Stimulated activated CD8-positive, alpha-beta memory T cell treated with anti-CD3 and anti-CD28 coated beads, Interleukin-7, amount 100 ng/mL, for 48 hours (primary cell): ENCODE data around the gene ROBO1.

Experiments used
- DNase-seq, 2 donors: peaks; one replicate each; pipeline ENCODE4 v3.0.0-alpha.2; 2020; ENCODE audit warnings: low read depth in 1 of 2; ENCODE audit errors: extremely low read depth in 1 of 2

Gene ROBO1

DNA sequence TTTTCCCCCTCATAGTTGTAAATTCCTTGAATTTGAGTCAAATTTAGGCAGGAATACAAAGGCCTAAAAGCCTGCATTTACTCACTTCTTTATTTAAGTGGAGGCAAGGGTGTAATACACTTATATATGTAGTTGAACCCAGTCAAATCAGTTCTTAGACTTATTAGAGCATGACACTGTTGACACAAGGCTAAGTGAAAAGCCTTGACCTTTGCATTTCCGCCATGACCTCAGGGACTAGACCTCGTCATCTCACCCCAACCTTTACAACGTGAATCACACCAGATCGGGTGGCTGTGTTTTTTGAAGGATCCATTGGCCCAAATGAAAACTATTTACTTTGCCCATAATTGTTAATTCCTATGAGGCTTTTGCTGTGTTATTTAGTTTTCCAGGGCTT, 774.4 kb downstream of the ROBO1 start:
- DNase-seq, result no peak

DNA sequence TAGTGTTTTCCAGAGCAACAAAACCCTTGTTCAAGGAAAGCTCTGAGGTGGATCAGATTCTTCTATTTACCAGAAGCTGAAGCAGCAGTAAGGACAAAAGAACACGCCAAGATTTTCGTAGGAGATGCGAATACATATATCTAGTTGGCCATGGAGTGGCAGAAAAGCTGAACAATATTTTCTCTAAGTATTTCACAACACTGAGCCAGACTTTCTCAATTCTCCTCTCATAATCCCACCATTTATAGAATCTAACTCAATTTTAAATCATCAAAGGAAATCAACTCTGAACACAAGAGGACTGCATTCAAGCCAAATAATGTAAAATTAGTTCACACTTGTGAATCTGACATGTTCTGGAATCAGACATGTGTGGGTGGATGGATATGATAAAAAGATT, 775.0 kb downstream of the ROBO1 start:
- no peak for DNase-seq

DNA sequence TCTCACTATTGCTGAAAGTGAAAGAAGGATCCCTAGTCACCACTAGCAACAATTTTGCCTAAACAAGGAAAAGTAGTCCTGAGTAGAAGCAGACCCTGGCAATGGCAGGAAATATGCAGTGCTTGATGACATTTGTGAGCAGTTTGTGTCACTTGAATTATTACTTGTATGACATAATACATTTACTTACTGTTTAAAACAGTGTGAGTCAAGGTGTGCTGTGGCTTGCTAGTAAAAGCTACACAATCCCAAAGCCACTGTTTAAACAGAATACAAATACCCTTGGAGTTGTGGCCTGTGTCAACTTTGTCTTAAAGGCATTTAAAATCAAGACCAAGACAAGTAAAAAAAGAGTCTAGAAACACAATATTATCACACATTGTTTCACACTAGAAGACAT, 775.4 kb downstream of the ROBO1 start:
- DNase-seq, result no peak

DNA sequence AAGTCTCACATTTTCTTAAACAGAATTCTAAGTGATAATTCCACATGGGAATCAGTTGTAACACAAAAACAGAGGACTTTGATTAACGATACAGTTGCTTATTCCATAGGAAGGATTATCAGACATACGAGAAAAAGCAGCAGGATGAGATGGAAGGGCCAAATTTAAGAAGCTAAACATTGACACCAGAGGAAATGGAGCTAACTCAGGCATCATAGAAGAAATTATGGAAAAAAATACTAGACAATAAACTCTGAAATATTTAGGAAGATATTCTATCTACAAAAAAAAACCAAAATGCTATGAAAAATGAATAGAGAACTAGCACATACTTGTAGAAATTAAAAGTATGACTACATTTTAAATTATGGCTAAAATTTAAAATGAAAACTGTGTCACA, 776.1 kb downstream of the ROBO1 start:
- DNase-seq, result no peak

DNA sequence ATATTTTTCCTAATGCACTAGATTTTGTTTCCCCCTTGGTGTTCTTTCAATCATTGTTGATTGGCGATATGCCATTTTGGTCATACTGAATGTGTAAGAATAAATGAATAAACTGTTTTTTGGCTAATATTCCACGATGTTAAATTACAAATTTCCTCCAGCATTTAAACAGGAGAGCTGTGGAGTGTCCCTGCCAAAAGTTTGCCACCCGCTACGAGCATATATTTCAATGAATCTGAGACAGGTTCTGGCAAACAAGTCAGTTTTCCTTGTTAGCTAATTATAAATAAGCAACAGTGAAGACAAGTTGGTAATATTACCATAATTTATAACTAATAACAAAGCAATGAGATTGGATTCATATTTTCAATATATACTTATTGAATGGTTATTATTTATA, 777.6 kb downstream of the ROBO1 start:
- no peak for DNase-seq

DNA sequence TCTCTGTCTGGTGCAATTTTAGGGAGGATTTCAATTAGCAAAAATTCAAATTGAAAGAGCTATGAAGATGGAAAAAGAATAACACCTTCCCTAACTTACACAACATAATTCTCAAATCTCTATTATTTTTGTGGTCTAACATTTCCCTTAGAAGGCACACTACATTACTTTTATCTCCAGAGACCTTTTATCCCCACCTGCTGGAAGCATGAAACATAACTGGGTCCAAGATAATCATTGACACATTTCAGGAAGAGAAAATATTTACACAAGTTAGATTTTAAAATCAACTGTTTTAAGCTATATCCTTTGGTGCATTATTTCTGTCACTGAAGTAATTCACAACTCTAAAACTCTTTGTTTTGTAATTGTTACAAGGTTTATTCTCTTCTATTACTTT, 779.5 kb downstream of the ROBO1 start:
- DNase-seq, result no peak

DNA sequence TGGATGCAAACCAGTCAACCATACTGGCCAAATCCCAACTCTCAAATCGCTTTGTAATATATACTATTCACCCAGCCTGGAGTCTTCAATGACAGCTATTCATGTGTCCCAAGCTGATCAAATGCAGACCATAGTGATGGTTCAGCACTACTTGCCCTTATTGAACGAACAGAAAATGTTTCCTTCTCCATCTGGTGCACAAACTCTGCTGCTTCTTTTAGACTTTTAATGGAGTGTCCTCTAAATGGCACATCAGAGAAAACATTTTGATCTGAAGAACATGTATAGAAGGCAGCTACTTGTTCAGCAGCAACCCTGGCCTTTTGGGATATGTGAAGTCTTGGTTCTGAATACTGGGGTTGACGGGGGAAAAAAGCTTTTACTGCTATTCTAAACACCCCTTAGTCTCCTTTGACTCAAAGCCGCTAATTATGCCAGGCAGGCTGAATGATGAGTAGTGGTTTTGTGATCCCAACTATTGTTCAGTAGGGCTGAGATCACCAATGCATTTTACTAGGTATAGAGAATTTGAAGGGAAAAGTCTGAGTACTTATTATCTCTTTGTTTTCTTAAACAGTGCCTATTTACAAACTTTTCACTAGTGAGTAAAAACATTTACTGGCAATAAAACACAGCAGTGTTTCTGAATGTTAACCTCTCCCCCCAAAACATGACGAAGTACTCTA, 781.2 kb downstream of the ROBO1 start:
- DNase-seq, result no peak

DNA sequence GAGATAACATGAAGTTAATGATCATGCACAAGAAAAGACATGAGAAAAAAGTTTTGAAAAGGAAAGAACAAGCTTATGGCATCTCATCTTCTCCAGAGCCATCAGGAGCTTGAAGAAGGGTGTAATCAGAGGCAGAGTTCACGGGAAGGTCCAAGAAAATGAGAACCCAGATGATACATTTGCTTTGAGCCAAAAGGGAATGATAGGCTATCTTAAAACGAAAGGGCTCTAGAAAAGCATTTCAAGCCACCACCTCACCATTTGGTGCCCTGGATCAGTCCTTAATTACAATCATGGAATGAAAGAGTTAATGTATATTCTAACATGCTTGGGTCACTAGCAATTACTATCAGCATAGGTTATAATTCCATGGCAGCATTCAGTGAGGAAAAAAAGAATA, 781.8 kb downstream of the ROBO1 start:
- DNase-seq, result no peak

DNA sequence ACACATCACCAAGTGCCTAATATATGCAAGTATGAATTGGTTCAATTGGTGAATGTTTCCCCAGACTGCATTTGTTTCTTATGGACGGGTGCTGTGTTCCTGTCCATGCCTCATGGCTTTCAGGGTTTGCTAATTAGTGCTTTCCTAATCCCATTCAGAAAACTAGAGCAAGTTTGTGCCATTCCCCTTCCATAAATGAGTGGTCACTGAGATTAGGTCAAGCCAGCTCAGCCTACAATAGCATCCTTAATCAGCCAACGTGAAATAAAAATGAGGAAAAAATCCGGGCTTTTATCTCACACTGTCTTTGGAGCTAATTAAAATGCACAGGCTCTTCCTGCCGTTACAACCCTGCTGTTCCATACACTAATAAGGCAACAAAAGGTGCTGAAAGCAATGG, 788.8 kb downstream of the ROBO1 start:
- no peak for DNase-seq

DNA sequence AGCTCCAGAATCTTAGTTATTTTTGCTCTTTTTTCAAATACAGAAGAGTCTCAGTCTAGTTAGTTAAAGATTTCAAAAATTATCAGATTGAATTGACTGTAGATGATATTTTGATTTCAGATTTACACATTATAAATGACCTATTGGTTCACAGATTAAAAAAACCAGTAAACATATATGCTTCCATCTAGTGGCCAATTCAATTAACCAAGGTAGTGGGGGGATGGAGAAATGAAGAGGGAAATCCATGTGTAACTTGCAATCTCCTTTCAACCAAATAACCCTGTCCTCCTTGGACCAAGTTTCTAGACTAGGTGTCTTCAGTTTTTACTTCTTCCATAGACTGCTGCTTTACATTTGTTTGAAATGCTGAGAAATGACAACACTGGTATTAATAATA, 789.8 kb downstream of the ROBO1 start:
- DNase-seq, result no peak

DNA sequence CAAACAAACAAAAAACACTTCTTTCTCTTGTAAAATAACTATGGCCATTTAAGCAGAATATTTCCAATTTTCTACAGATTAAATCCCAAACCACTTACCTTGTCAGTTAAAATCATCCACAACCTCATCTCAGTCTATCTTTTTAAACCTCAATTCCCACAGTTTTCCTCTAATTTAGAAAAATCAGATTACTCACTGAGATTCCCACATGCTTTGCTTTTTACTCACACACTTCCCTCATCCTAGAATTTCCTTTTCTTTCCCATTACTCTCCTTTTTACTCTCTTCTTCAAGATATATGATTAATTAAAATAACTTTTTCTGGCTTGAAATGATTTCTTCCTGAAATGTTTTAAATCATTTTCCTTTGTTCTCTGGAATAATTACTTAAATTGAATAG, 790.7 kb downstream of the ROBO1 start:
- no peak for DNase-seq

DNA sequence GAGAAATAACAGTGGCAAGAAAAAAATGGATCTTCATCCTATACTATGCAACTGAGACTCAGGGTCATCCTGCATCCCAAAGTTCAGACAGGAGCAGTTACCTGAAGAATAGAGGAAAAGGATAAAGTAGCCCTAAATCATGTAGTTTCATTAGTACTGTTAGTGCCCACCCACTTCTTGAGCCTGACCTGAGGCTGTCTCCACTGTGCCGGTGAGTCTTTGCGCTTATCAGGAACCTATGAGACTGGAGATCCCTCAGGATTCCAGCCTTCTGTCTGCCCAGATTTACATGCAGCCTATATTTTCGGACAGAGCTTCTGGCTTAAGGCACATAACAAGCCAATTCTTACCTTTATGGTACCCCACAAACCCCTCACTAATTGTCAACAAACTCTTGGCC, 791.6 kb downstream of the ROBO1 start:
- DNase-seq, result no peak

DNA sequence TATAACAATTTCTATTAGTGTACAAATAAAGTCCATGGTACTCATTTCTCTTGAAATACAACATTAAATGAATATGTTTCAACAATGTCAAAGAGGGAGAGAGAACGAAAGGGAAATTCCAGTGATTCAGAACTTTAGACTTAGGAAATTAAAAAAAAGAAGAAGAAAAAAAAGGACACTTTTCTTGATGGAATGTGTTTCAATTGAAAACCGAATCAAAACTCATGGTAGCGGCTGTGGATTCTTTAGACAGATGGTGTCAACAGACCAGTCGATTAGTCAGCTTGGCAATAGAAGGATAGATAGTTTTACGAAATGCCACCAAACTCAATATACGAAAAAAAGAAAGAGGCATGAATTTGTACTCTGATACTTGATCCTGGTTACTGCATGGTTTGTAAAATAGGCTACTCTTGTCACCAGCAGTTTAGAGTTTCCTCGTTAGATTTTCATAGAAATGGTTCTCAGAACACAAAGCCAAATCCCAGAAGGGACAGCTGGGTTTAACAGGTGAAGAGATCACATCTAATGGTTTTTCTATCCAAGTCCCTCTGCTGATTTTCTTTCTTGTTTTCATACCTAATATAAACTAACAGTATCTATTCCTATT, 793.5 kb downstream of the ROBO1 start:
- DNase-seq, result no peak

DNA sequence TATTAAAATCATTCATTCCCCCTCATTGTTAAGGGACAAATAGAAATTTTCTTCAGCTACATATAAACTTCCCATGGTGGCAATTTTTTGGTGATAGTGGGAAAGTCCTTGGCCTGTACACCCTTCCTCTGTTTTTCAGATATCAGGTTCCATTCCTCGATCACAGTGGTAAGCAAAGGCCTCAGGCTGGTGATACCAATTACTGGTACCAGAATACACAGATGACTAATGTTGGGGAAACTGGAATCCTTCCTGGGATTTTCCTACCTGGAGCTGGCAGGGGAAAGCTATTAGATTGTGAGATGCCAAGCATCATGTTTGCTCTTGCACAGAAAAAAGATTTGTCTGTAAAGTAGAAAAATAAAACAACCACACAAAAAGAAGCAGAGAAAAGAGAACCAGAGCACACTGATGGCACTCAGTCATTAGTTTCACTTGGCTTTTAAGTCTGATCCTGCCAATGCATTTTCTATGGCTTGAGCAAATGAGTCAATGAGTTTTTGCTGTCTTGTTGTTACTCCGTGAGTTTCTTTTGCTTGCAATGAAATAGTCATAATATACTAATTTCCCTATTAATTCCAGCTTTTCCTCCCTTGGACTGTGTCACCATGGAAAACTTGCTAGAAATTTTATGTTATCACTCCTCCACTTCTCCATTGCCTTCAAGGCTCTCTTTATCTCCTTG, 795.0 kb downstream of the ROBO1 start:
- DNase-seq, result no peak

DNA sequence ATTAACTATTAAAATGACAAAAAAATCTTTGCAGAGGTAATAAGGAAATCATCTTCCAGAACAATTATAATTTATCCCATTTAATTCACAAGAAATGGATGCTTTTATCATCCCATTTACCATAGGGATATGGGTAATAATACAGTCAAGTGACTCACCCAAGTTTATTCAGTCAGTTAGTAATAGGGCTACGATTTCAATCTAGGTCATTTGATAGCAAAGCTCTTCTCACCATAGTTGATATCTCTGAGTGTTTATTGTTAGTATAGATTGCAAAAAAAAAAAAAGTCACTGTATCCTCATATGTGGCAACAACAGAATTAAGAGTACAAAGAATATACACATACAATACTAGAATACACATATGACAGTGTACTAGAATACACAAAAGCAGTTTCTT, 797.1 kb downstream of the ROBO1 start:
- DNase-seq, result no peak

DNA sequence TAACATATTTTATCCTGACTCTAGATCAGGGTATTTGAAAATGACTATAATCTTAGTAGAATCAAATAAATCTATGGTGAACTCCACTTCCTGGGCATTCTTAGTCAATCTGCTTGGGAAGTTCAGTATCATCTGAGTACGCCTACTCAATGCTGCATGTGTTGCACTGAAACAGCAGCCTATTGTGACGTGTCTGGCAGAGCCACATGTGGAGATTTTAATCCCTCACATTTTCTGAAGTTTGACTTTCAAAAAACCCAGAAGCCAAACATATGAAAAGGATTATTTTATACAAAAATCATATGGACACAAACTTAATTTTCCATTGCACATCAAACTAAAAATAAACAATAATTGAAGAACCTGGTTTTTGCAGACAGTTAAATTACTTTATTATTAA, 798.3 kb downstream of the ROBO1 start:
- no peak for DNase-seq

DNA sequence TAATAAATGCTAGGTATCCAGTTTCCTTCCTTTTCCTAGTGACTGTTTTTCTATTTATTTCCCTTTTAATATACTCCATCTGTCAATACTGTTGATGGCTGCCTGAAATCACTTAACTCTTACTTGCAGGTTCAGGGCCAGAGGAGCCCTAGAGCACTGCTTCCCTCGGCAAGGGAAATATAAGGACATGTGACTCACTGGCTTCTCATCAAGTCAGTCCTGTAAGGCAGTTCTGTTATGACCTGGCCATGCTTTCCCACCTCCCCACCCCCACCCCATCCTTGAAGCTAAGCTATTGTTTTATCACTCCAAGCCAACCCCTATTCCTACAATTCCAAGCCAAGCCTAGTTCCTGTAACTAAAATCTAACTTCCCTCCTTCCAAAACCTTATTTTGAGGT, 800.7 kb downstream of the ROBO1 start:
- no peak for DNase-seq

DNA sequence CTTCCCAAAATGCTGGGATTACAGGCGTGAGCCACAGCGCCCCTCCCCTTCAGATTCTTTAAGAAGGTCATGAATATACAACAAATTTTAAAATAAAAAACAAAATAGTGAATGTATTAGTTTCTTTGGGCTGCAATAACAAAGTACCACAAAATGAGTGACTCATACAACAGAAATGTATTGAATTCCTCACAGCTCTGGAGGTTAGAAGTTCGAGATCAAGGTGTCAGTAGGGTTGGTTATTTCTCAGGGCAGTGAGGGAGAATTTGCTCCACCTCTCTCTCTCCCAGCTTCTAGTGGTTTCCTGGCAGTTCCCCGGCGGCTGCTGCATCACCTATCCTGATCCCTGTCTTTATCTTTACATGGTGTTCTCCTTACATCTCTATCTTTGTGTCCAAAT, 804.0 kb downstream of the ROBO1 start:
- no peak for DNase-seq

DNA sequence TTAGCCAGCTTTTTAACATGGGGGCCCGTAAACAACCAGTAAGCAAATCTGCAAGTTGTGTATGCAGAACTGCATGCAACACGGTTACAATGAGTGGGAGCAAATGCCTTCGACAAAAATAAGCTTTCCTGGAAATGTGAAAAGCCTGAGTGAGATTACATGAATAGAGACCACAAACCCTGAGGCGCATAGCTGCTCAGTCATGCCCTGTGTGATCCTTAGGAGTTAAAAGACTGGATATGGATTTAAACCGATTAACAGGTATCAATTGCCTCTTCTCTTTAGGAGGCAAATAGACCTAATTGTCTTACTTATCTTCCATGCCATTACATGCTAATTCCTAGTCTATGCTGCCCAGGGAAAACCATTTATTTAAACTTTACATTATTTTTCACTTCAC, 810.3 kb downstream of the ROBO1 start:
- DNase-seq, result no peak

DNA sequence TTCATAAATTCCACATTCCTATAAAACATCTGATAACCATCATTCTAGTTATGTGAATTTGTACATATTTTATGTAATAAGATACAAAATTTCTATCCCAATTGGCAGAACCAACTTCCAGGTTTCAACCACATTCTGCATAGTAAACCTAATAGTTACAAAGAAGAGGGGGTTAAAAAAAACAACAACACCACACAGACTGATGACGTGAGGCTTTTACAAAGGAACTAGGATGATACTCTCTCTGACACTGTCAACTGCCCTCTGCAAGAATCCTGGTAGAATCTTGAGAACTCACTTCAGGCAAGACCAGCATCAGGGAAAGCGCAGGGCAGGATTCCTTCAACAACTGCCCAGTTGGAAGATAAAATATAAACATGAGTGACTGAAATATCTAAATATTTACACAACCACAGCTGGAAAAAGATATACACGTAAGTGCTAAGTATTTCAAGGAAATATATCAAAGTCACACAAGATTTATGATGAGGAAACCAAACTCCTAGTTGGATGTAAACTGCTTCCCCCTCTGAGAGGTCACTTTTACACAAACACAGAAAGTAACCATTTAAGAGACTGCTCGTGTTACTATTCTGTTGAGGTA, 816.4 kb downstream of the ROBO1 start:
- no peak for DNase-seq

DNA sequence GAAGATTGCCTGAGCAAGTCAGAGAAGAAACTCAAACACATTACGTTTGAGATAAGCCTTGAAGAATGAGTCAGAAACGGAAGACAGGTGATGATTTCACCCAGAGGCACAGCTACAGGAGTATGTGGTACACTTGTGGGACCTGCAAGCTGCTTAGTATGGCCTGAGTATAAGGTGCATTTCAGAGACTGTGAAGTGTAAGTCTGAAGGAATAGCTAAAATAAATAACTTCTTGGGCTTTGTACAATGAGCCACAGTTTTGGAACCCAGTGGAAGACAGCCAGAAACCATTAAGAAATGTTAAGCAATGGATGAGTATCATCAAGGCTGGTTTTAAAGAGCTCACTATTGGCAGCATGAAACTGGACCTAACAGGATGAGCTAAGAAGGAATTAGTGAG, 826.2 kb downstream of the ROBO1 start:
- DNase-seq, result no peak

DNA sequence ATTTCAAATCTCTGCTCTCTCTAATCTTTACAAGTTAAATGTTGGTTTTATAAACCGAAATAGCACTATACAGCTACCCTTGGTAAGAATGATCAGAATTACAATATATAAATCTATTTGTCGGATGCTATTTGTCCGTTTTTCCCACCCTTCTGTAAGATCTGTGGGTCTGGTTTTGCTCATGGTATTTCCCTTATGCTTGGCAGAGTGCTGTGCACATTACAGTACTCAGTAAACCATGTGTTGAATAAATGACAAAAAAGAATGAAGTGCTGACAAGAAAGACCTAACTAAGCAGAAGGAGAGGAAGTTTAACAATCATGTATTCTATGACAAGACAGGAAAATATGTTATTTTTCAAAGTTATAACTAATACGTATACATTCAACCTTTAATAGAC, 827.2 kb downstream of the ROBO1 start:
- no peak for DNase-seq
